ENCODE data around the gene PDLIM5. TPM values are rescaled to one million over a fixed set of nuclear protein-coding genes. Genes with fewer than 3 reads are reported as not detected.
A peak's percentile ranks its signal among the peaks of the same experiment; 100 is the strongest.

The PDLIM5 gene
- total RNA-seq, 1 experiment from 2014 or later, result 35.2 TPM

DNA sequence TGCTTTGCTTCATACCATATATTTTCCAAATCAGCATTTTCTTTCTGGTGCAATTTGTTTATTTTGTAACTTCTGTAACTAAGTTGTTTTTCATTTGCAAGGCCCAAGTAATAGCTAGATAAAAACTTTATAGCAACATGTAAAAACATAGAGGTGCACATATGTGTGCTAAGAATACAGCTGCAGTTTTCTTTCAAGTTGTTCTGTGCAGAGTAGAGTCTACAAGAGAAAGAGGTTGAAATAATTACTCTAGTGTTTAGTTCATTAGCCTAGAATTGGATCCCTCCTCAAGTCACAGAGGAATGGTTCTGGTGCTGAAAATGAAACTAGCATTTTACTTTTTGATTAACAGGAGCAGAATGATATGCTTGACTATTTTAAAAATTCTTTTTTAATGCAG lies 32.2 kb upstream of the PDLIM5 start:
- in situ Hi-C loops (cut with HindIII; ENCODE audit: low pct_unique_long_range_greater_than_20kb, low sequenced_read_pairs), result no loop called here
- no peak for DNase-seq (ENCODE audit: low read depth)

DNA sequence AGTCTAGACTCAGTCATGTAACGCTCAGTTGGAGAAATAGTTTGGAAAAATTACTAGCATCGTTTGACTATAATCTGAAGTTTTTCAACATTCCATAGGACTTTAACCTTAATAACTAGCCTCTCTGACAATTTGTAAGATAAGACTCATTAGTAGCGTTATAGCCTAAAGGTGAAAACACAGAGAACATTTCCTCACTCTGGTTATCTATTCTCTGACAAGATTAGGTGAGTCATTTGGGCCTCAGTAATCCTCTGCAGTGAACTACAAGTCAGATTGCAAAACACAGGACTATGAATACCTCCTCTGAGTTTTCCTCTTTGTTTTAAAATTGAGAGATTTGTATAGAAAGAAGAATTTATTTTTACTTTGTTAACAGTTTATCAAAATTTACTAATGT lies 31.8 kb upstream of the PDLIM5 start:
- DNase-seq (ENCODE audit: low read depth), result peak; percentile 56
- in situ Hi-C loops (cut with HindIII; ENCODE audit: low pct_unique_long_range_greater_than_20kb, low sequenced_read_pairs), result no loop called here

DNA sequence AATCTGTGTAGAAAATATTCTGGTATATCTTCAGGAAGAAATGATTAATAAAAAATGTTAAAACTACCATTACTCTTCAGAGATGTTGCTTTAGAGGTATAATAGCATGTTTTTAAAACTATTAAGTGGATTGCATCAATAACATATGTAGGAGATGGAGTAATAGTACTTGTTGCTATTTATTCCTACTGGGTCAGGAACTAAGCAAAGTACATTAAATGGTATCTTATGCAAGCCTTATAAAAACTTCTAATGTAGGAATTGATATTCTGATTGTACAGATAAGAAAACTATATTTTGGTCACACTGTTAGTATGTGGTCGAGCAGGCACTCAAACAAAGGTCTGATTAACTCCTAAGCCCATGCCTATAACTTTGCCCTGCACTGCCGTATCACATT lies 31.4 kb upstream of the PDLIM5 start:
- no peak for DNase-seq (ENCODE audit: low read depth)
- in situ Hi-C loops (cut with HindIII; ENCODE audit: low pct_unique_long_range_greater_than_20kb, low sequenced_read_pairs), result no loop called here

DNA sequence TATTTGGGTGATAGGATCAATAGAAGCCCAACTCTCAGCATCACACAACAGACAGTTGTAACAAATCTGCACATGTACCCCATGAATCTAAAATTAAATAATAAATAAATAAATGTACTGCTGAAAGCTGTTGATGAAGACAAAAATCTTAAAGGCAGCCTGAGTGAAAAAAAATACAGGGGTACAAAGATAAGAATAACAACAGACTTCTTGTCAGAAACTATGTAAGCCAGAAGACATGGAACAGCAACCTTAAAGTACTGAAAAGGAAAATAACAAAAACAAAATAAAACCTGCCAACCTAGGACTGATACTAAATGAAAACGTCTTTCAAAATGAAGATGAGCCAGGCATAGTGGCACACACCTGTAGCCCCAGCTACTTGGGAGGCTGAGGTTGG lies 25.0 kb upstream of the PDLIM5 start:
- DNase-seq (ENCODE audit: low read depth), result no peak
- in situ Hi-C loops (cut with HindIII; ENCODE audit: low pct_unique_long_range_greater_than_20kb, low sequenced_read_pairs), result no loop called here

DNA sequence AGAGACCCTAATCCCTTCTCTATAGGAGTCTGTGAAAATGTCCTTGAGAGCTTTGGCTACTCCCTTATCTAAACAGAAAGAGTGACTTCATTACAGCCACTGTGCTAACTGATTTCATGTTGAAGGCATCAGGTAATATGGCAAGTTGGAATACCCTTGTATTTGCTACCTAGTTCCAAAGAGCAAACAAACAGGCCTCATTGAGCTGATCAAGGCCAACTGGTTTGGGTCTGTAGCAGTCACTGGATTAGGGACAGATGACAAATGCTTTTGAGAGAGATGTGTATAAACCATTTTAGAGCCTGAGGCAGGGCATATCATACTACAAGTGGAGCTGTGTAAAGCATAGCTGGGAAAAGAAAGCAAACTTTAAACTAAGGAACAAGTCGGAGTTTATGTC lies 22.9 kb upstream of the PDLIM5 start:
- in situ Hi-C loops (cut with HindIII; ENCODE audit: low pct_unique_long_range_greater_than_20kb, low sequenced_read_pairs), result no loop called here
- no peak for DNase-seq (ENCODE audit: low read depth)

DNA sequence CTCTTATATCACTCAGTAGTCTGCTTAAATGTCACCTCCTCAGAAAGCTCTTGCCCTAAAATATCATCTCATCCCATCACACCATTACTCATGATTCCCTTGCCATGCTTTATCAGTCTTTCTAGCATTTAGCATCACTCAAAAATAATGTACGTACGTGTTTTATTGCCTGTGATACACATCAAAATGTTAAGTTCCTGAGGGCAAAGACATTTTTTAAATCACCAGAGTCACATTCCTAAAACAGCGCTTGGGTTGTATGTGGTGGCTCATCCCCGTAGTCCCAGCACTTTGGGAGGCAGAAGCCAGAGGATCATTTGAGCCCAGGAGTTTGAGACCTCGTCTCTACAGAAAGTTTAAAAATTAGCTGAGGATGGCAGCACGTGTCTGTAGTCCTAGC lies 21.3 kb upstream of the PDLIM5 start:
- in situ Hi-C loops (cut with HindIII; ENCODE audit: low pct_unique_long_range_greater_than_20kb, low sequenced_read_pairs), result no loop called here
- DNase-seq (ENCODE audit: low read depth), result no peak

DNA sequence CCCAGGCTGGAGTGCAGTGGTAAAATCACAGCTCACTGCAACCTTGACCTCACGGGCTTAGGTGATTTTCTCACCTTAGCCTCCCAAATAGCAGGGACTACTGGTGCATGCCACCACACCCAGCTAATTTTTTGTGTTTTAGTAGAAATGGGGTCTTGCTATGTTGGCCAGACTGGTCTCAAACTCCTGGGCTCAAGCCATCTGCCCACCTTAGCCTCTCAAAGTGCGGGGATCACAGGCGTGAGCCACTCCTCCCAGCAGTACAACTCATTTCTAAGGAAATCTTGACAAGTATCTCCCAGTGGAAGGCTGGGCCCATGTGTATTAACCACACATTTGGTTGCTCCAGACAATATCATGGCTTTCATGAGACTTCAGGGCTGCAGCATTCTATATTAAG lies 20.4 kb upstream of the PDLIM5 start:
- no peak for DNase-seq (ENCODE audit: low read depth)
- in situ Hi-C loops (cut with HindIII; ENCODE audit: low pct_unique_long_range_greater_than_20kb, low sequenced_read_pairs), result no loop called here

DNA sequence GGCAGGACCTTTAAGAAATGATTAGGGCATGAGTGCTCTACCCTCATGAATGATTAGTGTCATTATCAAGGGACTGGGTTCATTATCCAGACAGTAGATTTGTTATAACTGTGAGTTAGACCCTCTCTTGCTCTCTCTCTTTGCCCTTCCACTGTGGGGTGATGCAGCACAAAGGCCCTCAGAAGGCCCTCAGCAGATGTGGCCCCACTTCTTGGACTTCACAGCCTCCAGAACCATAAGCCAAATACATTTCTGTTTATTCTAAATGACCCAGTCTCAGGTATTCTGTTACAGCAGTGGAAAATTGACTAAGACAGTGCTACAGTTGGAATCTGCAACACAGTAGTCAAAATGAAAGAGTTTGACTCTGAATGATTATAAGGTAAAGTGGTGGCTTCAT lies 17.2 kb upstream of the PDLIM5 start:
- in situ Hi-C loops (cut with HindIII; ENCODE audit: low pct_unique_long_range_greater_than_20kb, low sequenced_read_pairs), result no loop called here
- no peak for DNase-seq (ENCODE audit: low read depth)

DNA sequence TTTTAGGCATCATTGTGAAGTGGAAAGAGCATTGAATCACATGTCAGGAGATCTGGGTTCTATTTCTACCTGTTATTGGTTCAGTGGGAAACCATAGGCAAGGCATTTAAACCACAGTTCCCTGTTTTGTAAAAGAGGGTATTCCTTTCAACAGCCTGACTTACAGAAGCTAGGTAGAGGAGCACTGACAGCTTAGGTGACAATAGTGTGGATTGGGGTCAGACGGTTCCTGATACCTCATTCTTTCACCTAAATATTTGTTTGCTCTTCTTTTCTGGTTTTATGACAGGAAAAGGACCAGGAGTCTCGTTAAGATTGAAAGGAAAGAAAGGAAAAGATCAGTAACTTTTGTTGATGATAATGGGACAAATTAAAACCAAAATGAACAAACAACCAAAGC lies 15.9 kb upstream of the PDLIM5 start:
- no peak for DNase-seq (ENCODE audit: low read depth)
- in situ Hi-C loops (cut with HindIII; ENCODE audit: low pct_unique_long_range_greater_than_20kb, low sequenced_read_pairs), result no loop called here

DNA sequence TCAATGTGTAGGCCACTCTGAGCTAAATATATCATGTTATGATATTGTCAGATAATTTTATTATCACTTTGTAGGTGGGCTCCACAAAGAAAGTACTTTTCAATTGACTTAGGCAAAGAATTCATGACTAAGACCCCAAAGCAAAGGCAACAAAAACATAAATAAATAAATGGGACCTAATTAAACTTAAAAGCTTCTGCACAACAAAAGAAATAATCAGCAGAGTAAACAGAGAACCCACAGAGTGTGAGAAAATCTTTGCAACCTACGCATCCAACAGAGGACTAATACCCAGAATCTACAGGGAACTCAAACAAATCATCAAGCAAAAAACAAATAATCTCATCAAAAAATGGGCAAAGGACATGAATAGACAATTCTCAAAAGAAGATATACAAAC lies 15.2 kb upstream of the PDLIM5 start:
- no peak for DNase-seq (ENCODE audit: low read depth)
- in situ Hi-C loops (cut with HindIII; ENCODE audit: low pct_unique_long_range_greater_than_20kb, low sequenced_read_pairs), result no loop called here

DNA sequence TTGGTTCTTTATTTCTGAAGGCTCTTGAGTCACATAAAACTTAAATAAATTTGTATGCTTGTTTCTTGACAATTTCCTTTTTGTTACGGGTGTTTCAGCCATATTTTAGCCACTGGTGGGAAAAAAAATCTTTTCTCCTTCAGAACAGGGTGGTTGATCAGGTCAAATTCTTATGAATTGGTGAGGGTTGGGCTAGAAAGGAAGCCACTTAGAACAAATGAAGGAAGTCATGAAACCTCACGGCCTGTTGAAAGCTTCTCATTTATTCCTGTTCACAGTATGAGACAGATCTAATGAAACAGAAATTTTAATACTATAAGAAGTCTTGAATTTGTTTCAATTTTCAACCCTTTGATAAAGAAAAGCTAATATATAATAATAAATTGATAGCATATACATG lies 12.1 kb upstream of the PDLIM5 start:
- in situ Hi-C loops (cut with HindIII; ENCODE audit: low pct_unique_long_range_greater_than_20kb, low sequenced_read_pairs), result no loop called here
- no peak for DNase-seq (ENCODE audit: low read depth)

DNA sequence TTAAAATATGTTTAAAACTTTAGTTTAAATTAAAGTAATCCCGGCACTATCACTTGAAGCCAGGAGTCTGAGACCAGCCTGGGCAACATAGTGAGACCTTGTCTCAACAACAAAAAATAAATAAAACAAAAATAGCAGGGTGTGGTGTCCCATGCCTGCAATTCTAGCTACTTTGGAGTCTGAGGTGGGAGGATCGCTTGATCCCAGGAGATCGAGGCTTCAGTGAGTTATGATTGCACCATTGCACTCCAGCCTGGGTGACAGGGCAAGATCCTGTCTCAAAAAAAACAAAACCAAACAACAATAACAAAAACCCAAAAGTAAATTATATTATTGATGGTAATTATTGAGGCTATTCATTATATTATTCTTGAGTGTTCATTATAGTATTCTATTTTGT lies 9.9 kb upstream of the PDLIM5 start:
- in situ Hi-C loops (cut with HindIII; ENCODE audit: low pct_unique_long_range_greater_than_20kb, low sequenced_read_pairs), result no loop called here
- no peak for DNase-seq (ENCODE audit: low read depth)

DNA sequence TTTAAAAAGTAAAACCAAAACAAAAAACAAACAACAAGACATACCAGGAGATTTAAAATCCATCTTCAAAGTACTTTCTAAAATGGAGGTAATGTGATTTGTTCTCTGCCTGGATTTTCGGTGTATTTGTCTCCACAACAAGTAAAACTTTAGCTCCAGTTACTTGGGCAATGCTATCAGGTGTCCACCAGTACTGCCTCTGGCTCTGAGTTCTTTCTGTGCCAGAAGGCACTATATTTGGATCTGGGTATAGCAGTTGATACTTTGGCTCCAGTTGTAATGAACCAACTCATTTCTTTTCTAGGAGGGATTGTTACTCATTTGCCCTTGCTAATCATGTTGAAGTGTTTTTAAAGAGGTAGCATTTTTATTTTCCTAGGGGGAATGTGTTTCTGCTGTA lies 9.5 kb upstream of the PDLIM5 start:
- in situ Hi-C loops (cut with HindIII; ENCODE audit: low pct_unique_long_range_greater_than_20kb, low sequenced_read_pairs), result no loop called here
- DNase-seq (ENCODE audit: low read depth), result no peak

DNA sequence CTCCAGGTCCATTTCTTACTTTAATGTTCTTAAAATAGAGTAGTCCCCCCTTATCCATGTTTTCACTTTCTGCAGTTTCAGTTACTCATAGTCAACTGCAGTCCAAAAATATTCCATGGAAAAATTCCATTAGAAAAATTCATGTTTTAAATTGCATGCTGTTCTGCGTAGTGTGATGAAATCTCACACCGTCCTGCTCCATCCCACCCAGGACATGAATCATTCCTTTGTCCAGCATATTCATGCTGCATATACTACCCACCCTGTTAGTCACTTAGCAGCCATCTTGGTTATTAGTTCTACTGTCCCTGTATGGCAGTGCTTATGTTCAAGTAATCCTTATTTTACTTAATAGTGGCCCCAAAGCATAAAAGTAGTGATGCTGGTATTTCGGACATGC lies 5.4 kb upstream of the PDLIM5 start:
- in situ Hi-C loops (cut with HindIII; ENCODE audit: low pct_unique_long_range_greater_than_20kb, low sequenced_read_pairs), result no loop called here
- DNase-seq (ENCODE audit: low read depth), result no peak

DNA sequence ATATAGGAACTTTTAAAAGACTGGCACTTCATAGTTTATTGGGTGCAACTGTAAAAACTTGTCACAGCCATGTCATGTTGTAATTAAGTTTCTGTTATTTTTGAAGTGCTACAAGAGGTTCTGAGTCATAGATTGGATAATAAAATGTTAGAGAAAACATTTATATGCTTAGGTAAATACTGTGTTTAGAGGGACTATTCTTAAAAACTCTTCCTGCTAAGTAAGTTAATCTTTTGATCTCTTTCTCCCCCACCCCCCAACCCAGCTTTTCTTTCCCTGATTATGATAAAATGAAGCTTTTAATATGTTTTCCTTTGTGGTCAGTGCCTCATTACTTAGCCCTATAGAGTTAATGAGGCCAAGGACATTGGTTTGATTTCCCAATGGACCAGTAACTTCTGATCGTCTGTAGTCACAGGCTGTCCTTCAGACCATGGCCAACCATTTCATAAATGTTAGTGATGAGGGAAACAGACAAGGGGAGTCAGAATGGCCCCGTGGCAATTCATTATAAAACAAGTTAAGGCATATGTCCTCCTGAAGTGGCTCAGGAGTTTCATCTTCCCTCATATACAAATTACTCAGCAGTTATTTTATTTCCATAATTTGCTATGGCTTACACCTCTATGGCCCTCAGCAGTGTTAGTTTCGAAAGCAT lies 3.9 kb upstream of the PDLIM5 start:
- in situ Hi-C loops (cut with HindIII; ENCODE audit: low pct_unique_long_range_greater_than_20kb, low sequenced_read_pairs), result no loop called here
- DNase-seq (ENCODE audit: low read depth), result peak; percentile 86

DNA sequence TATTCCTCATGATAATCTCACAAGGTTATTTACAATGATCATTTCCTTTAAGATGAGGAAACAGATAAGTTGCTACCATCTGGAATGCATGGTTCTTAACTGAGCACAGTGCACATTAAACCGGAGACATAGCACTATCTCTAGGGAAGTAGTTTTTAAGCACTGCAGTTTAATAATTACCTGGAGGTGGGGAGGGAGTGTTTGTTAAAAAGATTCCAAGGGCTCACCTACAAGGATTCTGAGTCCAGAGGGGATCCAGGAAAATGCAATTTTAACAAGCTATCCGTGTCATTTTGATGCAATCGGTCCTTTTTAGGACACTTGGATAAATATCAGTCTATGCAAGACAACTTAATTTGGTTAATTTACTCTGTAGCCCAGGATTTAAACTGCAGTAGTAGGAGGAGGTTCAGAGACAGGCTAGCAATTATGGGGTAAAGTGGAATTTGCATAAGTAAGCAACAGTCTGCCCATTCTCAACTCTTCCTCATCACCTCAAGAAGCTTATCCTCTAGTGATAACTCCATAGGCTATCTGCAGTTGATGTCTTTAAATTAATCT lies 2.8 kb upstream of the PDLIM5 start:
- DNase-seq (ENCODE audit: low read depth), result peak; percentile 51
- in situ Hi-C loops (cut with HindIII; ENCODE audit: low pct_unique_long_range_greater_than_20kb, low sequenced_read_pairs), result no loop called here

DNA sequence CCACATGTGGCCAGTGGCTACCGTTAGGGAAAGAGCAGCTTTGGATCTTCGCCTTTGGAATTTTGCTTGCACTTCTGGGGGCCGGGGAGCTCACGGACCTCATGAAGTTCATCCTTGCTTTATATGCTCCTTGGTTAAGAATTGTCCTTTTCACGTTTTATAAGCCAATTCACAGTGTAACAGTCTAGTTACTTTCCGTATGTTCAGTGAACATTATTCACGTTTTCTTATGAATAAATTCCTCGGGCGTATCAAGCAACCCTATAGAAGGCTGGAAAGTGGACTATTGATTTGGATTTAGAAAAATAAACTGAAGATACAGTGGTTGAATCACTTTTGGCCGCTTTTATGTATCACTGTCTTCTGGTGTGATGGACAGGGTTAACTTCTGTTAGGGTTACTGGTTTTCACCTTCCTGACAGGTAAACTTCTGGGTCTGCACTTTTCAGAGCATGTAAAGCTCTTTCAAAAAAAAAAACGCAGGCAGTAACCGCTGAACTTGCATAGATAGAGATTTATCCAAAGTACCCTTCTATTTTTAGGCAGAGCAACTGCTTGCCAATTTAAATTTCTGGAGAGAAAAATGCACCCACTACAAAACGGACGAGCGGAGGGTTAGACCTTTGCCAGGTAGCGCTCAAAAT lies 569 bp upstream of the PDLIM5 start:
- DNase-seq (ENCODE audit: low read depth), result no peak
- in situ Hi-C loops (cut with HindIII; ENCODE audit: low pct_unique_long_range_greater_than_20kb, low sequenced_read_pairs), result no loop called here

DNA sequence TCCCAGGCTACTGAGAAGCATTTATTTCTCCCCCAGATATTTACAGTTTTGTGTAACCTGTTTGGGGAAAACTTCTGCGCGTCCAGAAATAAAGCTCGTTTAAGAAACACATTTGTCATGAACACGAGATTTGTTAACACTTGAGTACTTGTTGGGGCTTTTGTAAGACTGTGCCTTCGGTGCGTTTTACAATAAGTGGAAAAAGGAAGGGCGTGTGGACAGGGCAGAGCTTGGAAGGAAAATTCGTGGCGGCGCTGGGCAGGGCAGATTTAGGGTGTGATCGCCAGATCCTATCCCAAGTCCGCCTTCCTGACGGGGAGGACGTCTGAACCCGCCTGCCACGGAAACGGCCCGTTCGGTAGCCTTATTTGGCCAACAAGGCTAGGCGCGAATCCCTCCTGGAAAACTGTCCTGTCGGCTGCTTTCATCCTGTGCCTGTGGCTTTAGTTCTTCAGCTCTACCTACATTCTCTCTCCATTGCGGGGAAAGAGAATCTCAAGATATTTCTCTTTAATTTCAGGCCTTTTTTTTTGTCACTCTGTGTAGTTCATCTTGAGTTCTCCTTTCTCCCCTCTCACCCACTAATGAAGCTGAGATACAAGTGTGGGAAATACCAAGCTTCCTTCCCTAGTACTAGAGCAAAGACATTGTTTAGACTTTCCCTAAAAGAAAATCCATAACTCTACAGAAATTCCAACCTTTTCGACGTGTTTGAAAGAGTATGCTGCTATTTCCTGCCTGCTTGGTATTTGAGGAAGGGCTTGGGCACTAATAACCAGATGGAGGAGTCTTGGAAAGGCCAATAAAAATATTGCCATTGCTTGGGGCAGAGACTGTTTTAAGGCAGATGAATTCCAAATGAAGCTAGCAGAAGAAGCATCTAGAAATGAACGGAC lies 982 bp downstream of the PDLIM5 start:
- peak; percentile 70 for DNase-seq (ENCODE audit: low read depth)
- in situ Hi-C loops (cut with HindIII; ENCODE audit: low pct_unique_long_range_greater_than_20kb, low sequenced_read_pairs), result no loop called here

DNA sequence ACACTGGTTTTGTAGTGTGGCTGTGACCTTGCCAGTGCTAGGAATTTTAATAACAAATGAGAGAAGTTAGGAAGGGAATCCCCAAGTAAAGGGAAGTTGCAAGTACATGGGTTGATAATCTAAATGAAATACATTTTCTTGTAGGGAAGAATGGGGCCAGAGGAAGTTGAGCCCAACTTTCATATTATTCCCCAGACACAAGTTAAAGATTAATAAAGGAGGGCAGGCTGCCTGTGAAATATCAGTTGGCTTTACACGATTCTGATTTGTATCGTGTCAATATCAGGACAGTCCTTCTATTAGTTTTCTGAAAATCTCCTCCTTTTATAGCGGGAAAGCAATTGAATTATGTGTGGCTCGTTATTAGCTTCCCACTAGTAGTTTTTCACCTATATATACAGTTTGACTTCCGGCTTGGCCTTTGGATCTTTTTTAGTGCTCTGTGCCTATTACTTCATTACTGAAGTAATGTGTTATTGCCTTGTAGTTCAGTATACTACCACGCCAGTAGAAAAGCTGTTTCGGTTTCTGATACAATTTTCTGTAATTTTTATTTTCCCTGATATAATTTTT lies 1.7 kb downstream of the PDLIM5 start:
- peak; percentile 62 for DNase-seq (ENCODE audit: low read depth)
- in situ Hi-C loops (cut with HindIII; ENCODE audit: low pct_unique_long_range_greater_than_20kb, low sequenced_read_pairs), result no loop called here

Data from Caki2 (cell line).